ENCODE measurements around the gene IGF2.

IGF2 gene

GRCh38 chr11:2166091-2166851 lies 27.1 kb upstream of the IGF2 start:
- TF ChIP-seq ZNF292 (tag by site-specific recombination; IDR thresholded peaks at IDR 0.05; ENCODE audit: borderline replicate concordance, low read depth) (no peak), KLF1 (tag by site-specific recombination; IDR thresholded peaks at IDR 0.05) (peak; percentile 32; the same call in 1 of the 2 replicates), ZNF266 (tag by site-specific recombination; IDR thresholded peaks at IDR 0.05; ENCODE audit: low read depth) (no peak), CTCF (tag by site-specific recombination; IDR thresholded peaks at IDR 0.05) (peak; percentile 17; the same call in 1 of the 2 replicates), ZNF837 (tag by site-specific recombination; IDR thresholded peaks at IDR 0.05) (no peak), ZNF354C (tag by site-specific recombination; IDR thresholded peaks at IDR 0.05; ENCODE audit: borderline replicate concordance, low read depth) (no peak)
- Histone ChIP-seq H3K36me3 (ENCODE audit: control insufficient read depth in 2 of 2, insufficient read depth in 1 of 2, low read length in 2 of 2) (no peaks in the 10 kb centered on the region), H3K4me1 (ENCODE audit: control insufficient read depth, insufficient read depth, low read length) (no peaks in the 10 kb centered on the region), H3K4me3 (ENCODE audit: low read depth, low read length) (no peak overlapping the region), H3K27ac (ENCODE audit: extremely low read depth, low read depth, low read length) (no peak overlapping the region), H3K9me3 (ENCODE audit: control insufficient read depth, insufficient read depth, low read depth, low read length) (no peaks in the 10 kb centered on the region)
- CTCF ChIA-PET = interaction anchor here (0.6 to 4.3 kb wide), 7 partner anchors 10 to 909 kb away, joined by 3 to 21 read pairs (median 6); no protein-coding TSS in a partner anchor
- POLR2A ChIA-PET = no interaction called here

GRCh38 chr11:2165571-2165970 lies 26.4 kb upstream of the IGF2 start:
- Histone ChIP-seq H3K27ac (ENCODE audit: extremely low read depth, low read depth, low read length) (no peak overlapping the region), H3K4me1 (ENCODE audit: control insufficient read depth, insufficient read depth, low read length) (no peaks in the 10 kb centered on the region), H3K9me3 (ENCODE audit: control insufficient read depth, insufficient read depth, low read depth, low read length) (no peaks in the 10 kb centered on the region), H3K36me3 (ENCODE audit: control insufficient read depth in 2 of 2, insufficient read depth in 1 of 2, low read length in 2 of 2) (no peaks in the 10 kb centered on the region), H3K4me3 (ENCODE audit: low read depth, low read length) (no peak overlapping the region)
- ChIA-PET CTCF (interaction anchor here (0.6 to 4.3 kb wide), 5 partner anchors 9 to 909 kb away, joined by 3 to 21 read pairs (median 6); no protein-coding TSS in a partner anchor), POLR2A (no interaction called here)
- TF ChIP-seq ZNF571 (tag by site-specific recombination; IDR thresholded peaks at IDR 0.05) = no peak
- no peak for TF ChIP-seq ZNF416 (tag by site-specific recombination; IDR thresholded peaks at IDR 0.05)
- no peak for TF ChIP-seq FEZF1 (tag by site-specific recombination; IDR thresholded peaks at IDR 0.05)
- TF ChIP-seq INSM2 (tag by site-specific recombination; IDR thresholded peaks at IDR 0.05) = no peak
- TF ChIP-seq ZNF341 (tag by site-specific recombination; IDR thresholded peaks at IDR 0.05; ENCODE audit: low read depth) = no peak
- TF ChIP-seq ZNF704 (tag by site-specific recombination; IDR thresholded peaks at IDR 0.05) = no peak
- no peak for TF ChIP-seq ZNF473 (tag by site-specific recombination; IDR thresholded peaks at IDR 0.05)
- no peak for TF ChIP-seq ZNF16 (tag by site-specific recombination; IDR thresholded peaks at IDR 0.05; ENCODE audit: low read depth)
- no peak for TF ChIP-seq PRDM10 (tag by site-specific recombination; IDR thresholded peaks at IDR 0.05)
- TF ChIP-seq ZNF555 (tag by site-specific recombination; conservative IDR thresholded peaks at IDR 0.05) = no peak
- TF ChIP-seq ZNF266 (tag by site-specific recombination; IDR thresholded peaks at IDR 0.05; ENCODE audit: low read depth) = no peak
- TF ChIP-seq ZFP41 (tag by site-specific recombination; IDR thresholded peaks at IDR 0.05; ENCODE audit: borderline replicate concordance) = no peak
- no peak for TF ChIP-seq ZNF658 (tag by site-specific recombination; IDR thresholded peaks at IDR 0.05)
- TF ChIP-seq ZFP3 (tag by site-specific recombination; IDR thresholded peaks at IDR 0.05; ENCODE audit: low read depth) = no peak
- no peak for TF ChIP-seq ZNF639 (tag by site-specific recombination; IDR thresholded peaks at IDR 0.05)
- TF ChIP-seq ZFHX2 (tag by site-specific recombination; conservative IDR thresholded peaks at IDR 0.05) = no peak
- TF ChIP-seq ZNF626 (tag by site-specific recombination; IDR thresholded peaks at IDR 0.05) = no peak
- no peak for TF ChIP-seq OVOL3 (tag by site-specific recombination; IDR thresholded peaks at IDR 0.05)
- no peak for TF ChIP-seq IKZF3 (tag by site-specific recombination; IDR thresholded peaks at IDR 0.05)

All from HEK293 (cell line).